SU-DHL-6 (cell line): ENCODE measurements around the gene TPMT.

Source experiments
- H2AFZ ChIP-seq: fragments of 200-600 bp; sonication (generic); 2 replicates; pipeline ENCODE4 v1.6.1; 2014; ENCODE audit warnings: low read depth, mild to moderate bottlenecking, moderate library complexity, mixed read lengths, antibody characterized with exemption, low read length; ENCODE audit not compliant: severe bottlenecking
- H3F3A ChIP-seq: fragments of 200-600 bp; shearing (Covaris generic); 2 replicates; pipeline ENCODE4 v1.6.0; 2016; ENCODE audit warnings: antibody characterized with exemption, mild to moderate bottlenecking; ENCODE audit not compliant: insufficient read depth
- H3K27ac ChIP-seq: fragments of 200-600 bp; sonication (generic); 2 replicates; pipeline ENCODE4 v1.5.1; 2016; ENCODE audit warnings: low read depth, mild to moderate bottlenecking, low read length, moderate library complexity, mixed read lengths
- H3K27me3 ChIP-seq: fragments of 200-600 bp; sonication (generic), shearing (Covaris generic); 2 replicates; pipeline ENCODE4 v1.6.0; 2014; ENCODE audit warnings: mild to moderate bottlenecking, low read length
- H3K36me3 ChIP-seq: fragments of 200-600 bp; sonication (generic); 2 replicates; pipeline ENCODE4 v1.6.1; 2014; ENCODE audit warnings: mild to moderate bottlenecking, low read length, mixed read lengths
- H3K4me2 ChIP-seq: fragments of 300-600, 200-600 bp; shearing (Covaris generic), sonication (generic); 2 replicates; pipeline ENCODE4 v1.6.0; 2014; ENCODE audit warnings: low read length, low read depth, mild to moderate bottlenecking; ENCODE audit not compliant: poor library complexity, severe bottlenecking
- H3K4me3 ChIP-seq: fragments of 200-600 bp; sonication (generic); 2 replicates; pipeline ENCODE4 v1.5.1; 2014; ENCODE audit warnings: antibody characterized with exemption, low read length, mild to moderate bottlenecking, mixed read lengths; ENCODE audit not compliant: insufficient read depth, poor library complexity, severe bottlenecking
- H3K79me2 ChIP-seq: fragments of 200-600 bp; sonication (generic); 2 replicates; pipeline ENCODE4 v1.6.1; 2014; ENCODE audit warnings: mild to moderate bottlenecking, low read length, moderate library complexity; ENCODE audit not compliant: insufficient read depth
- H3K9ac ChIP-seq: fragments of 200-600 bp; sonication (generic); 2 replicates; pipeline ENCODE4 v1.7.0; 2014; ENCODE audit warnings: mild to moderate bottlenecking, low read length
- H3K9me2 ChIP-seq: fragments of 200-600 bp; sonication (generic); replicated peaks from 2 replicates; pipeline ENCODE4 v1.6.1; 2014; ENCODE audit warnings: low read length; ENCODE audit not compliant: insufficient read depth
- H3K9me3 ChIP-seq: fragments of 200-600 bp; sonication (generic); 2 replicates; pipeline ENCODE4 v1.6.1; 2014; ENCODE audit warnings: low read length, mixed read lengths; ENCODE audit not compliant: insufficient read depth
- H4K20me1 ChIP-seq: fragments of 200-600 bp; sonication (generic); 2 replicates; pipeline ENCODE4 v1.6.1; 2014; ENCODE audit warnings: low read depth, mild to moderate bottlenecking, antibody characterized with exemption, low read length, moderate library complexity, mixed read lengths
- EZH2phosphoT487 ChIP-seq: fragments of 200-600 bp; sonication (generic), shearing (Covaris generic); conservative IDR thresholded peaks from 2 replicates; pipeline ENCODE4 v1.6.1; 2018; ENCODE audit warnings: mild to moderate bottlenecking, antibody characterized with exemption, low read length, moderate library complexity, mixed read lengths
- TF ChIP-seq, protein P1 (sequence below): fragments of 200-600 bp; sonication (generic); IDR thresholded peaks from one replicate; pipeline ENCODE4 v1.5.1; 2017; ENCODE audit warnings: antibody characterized with exemption, mild to moderate bottlenecking, low read length, moderate library complexity; ENCODE audit not compliant: insufficient read depth, poor library complexity, severe bottlenecking

The TPMT gene

DNA sequence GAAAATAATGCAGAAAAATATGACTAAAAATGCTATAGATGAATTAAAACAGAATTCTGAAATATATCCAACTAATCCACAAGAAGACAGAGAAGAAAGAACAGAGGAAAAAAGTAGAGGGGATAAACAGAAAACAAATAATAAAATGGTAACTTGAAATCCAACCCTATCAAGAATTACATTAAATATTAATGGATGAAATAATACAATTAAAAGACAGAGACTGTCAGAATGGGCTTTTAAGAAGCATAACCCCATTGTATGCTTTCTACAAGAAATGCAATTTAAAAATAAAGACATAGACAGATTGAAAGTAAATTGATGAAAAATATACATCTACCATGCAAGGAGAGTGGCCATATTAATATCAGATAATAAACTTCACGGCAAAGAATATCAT is 47.8 kb downstream of the TPMT start:
- peaks cover 6% of the 10 kb centered on the region for H3K9me3 ChIP-seq
- peaks cover 4% of the 10 kb centered on the region; the same call in 1 of the 2 replicates for H3K27me3 ChIP-seq
- no peak overlapping the region for H3K4me2 ChIP-seq
- no peaks in the 10 kb centered on the region for H3K36me3 ChIP-seq
- H4K20me1 ChIP-seq, result no peaks in the 10 kb centered on the region
- no peak overlapping the region for H3K9ac ChIP-seq
- no peak overlapping the region for H3K27ac ChIP-seq
- no peaks in the 10 kb centered on the region for H3F3A ChIP-seq
- no peak for TF ChIP-seq EZH2phosphoT487
- TF ChIP-seq, protein P1, sequence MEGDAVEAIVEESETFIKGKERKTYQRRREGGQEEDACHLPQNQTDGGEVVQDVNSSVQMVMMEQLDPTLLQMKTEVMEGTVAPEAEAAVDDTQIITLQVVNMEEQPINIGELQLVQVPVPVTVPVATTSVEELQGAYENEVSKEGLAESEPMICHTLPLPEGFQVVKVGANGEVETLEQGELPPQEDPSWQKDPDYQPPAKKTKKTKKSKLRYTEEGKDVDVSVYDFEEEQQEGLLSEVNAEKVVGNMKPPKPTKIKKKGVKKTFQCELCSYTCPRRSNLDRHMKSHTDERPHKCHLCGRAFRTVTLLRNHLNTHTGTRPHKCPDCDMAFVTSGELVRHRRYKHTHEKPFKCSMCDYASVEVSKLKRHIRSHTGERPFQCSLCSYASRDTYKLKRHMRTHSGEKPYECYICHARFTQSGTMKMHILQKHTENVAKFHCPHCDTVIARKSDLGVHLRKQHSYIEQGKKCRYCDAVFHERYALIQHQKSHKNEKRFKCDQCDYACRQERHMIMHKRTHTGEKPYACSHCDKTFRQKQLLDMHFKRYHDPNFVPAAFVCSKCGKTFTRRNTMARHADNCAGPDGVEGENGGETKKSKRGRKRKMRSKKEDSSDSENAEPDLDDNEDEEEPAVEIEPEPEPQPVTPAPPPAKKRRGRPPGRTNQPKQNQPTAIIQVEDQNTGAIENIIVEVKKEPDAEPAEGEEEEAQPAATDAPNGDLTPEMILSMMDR, result no peak
- H2AFZ ChIP-seq, result no peak overlapping the region
- H3K79me2 ChIP-seq, result no peaks in the 10 kb centered on the region
- no peaks in the 10 kb centered on the region for H3K9me2 ChIP-seq
- H3K4me3 ChIP-seq, result no peak overlapping the region

DNA sequence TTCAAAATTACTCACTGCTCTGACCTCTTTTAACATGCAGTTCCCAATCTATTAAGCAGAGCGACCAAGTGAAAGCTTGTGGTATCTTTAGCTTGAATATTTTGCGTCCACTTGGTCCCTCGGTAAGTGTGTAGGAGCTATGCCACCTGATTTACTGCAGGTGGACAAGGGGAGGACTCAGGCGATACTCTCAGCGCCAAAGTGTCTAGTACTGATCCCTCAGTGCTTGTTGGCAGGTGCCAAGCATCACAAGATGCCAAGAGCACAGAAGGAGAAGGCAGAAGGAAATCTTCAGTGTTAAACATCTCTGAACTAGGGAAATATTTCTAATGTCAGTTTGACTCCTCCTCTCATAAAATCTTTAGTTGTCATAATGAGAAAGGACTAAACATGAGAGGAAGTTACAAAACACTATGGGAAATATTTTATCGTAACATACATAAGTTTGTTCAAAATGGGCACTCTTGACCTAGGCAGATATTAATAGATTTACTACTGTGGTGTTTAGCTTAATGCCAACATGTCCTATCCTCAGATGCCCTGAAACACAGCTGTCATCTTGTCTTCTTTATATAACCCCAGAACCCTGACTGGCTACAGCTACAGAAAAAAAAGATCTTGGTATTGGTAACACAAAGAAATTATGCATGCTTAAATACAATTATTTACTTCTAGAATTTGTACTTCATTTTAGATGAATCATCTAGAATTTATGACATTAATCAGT is 51.9 kb downstream of the TPMT start:
- H3K79me2 ChIP-seq, result no peaks in the 10 kb centered on the region
- H3K27me3 ChIP-seq, result peaks cover 4% of the 10 kb centered on the region; the same call in 1 of the 2 replicates
- H3K9me3 ChIP-seq, result peaks cover 6% of the 10 kb centered on the region
- H3K36me3 ChIP-seq, result no peaks in the 10 kb centered on the region
- H3K4me2 ChIP-seq, result no peak overlapping the region
- TF ChIP-seq, protein P1, result no peak
- H3F3A ChIP-seq, result no peaks in the 10 kb centered on the region
- no peaks in the 10 kb centered on the region for H3K9me2 ChIP-seq
- H3K4me3 ChIP-seq, result no peak overlapping the region
- no peaks in the 10 kb centered on the region for H4K20me1 ChIP-seq
- no peak overlapping the region for H3K9ac ChIP-seq
- no peak overlapping the region for H2AFZ ChIP-seq
- H3K27ac ChIP-seq, result no peak overlapping the region

DNA sequence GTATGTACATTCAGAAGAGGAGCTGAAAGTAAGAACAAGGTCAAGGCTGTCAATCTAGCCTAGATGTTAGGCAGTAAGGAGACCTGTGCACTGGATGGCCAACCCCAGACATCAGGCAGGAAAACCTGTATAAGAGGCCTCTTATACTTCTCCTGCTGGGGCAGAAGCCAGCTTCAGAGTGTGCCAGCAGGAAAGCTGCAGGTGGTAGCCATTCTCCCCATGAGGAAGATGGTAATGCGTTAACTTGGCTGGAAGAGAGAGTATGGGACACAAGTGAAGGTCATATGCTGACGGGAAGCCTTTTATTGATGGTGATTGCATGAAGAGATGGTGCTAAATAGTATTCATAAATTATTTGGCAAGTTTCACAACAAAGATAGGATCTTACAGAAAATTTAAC is 53.0 kb downstream of the TPMT start:
- Histone ChIP-seq H2AFZ (no peak overlapping the region), H3K4me2 (no peak overlapping the region), H3K27ac (no peak overlapping the region), H3K36me3 (no peaks in the 10 kb centered on the region), H3K27me3 (no peaks in the 10 kb centered on the region), H3F3A (no peaks in the 10 kb centered on the region), H3K9ac (no peak overlapping the region), H3K79me2 (no peaks in the 10 kb centered on the region), H3K4me3 (no peak overlapping the region), H3K9me3 (0 out of 2 replicates have a peak, but pooled peaks cover under 1% of the 10 kb centered on the region), H3K9me2 (no peaks in the 10 kb centered on the region), H4K20me1 (no peaks in the 10 kb centered on the region)
- no peak for TF ChIP-seq EZH2phosphoT487
- TF ChIP-seq, protein P1, result no peak
